ENCODE data around the gene EGFL7. TPM values are rescaled to one million over a fixed set of nuclear protein-coding genes. Genes with fewer than 3 reads are reported as not detected.

The EGFL7 gene
- total RNA-seq, 1 donor from 2014 or later, result 109 TPM

- no peak for DNase-seq (ENCODE audit: low spot score)
Measured at GRCh38 chr9:136659861-136660784, 2.6 kb upstream of the EGFL7 start.

- no peak for DNase-seq (ENCODE audit: low spot score)
Measured at GRCh38 chr9:136660971-136661550, 1.7 kb upstream of the EGFL7 start.

DNA sequence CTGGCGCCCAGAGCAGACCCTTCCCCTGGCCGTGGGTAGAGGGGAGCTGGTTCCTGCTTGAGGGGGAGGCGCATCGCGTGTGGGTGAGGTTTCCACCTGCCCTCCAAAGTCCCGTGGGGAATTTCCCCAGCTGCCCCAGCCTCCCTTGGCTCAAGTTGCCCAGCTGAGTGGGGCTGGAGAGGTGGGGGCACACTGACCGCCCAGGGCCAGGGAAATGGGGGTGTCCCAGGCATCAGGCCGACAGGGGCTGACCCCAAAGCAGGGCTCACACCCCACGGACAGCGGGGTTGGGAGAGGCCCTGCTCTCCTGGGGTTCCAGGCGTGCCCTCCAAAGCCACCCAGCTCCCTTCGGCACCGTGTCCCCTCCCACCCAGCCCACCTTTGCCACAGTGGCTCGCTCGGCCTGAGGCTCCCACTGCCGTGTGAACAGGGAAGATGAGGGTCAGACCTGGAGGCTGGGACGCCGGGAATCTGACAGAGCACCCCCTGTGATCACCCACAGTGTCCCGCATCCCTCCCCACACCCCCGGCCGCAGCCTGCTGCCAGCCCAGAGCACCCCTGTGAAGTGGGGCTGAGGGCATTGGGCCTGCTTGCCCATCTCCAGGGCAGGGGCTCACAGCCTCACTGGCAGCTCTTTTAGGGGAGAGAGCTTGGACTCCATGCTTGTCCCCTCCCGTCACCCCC lies 933 bp upstream of the EGFL7 start:
- no peak for DNase-seq (ENCODE audit: low spot score)

DNA sequence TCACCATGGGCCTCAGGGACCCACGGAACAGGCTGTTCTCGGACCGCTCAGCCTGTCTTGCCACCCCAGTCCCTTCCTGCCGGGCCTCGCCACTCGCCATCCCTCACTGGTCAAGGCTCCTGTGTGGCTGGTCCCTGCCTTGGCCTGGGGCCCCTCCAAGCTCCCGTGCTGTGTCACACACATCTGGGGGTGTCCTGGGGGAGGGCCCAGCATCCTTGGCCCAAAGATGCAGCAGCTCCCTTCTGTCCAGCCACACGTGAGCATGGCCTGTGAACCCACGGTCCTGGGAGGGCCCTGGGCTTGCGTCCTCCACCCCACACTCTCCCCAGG lies 425 bp upstream of the EGFL7 start:
- DNase-seq (ENCODE audit: low spot score), result no peak

DNA sequence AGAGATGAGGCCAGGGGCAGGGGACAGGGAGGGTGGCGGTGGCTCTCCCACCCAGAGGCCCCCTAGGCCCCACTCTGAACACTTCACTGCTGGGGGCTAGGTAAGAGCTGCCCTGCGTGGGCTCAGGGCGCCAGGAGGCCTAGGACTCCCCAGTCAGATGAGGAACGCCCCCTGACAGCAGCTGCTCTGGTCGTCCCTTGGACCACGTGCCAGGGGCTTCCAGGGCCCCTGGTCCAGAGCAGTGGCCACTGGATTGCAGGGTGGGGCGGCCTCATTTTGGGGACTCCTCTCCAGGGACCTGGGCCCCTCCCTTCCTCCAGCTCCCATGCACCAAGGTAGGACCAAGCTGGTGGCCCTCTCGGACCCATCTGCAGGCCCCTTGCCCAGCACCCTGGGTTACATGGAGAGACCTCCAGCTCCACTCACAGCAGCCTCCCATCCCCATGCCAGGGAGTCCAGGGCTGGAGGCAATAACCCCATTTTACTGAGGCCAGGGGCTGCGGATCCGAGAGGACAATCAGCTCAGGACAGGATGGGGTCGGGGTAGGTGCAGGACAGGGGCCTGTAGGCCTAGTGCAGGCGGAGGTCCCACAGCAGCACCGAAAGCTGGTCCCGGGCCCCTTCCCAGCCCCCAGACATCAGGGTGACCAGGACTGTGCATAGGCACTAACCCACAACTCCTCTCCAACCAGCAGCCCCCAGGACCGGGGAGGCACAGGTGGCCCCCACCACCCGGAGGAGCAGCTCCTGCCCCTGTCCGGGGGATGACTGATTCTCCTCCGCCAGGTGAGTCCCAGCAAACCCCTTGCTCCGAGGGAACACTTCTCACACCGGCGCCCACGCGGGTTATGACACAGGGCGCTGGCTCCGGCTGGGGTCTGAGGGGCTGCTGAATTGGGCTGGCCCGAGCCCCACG lies 1.5 kb downstream of the EGFL7 start:
- no peak for DNase-seq (ENCODE audit: low spot score)

DNA sequence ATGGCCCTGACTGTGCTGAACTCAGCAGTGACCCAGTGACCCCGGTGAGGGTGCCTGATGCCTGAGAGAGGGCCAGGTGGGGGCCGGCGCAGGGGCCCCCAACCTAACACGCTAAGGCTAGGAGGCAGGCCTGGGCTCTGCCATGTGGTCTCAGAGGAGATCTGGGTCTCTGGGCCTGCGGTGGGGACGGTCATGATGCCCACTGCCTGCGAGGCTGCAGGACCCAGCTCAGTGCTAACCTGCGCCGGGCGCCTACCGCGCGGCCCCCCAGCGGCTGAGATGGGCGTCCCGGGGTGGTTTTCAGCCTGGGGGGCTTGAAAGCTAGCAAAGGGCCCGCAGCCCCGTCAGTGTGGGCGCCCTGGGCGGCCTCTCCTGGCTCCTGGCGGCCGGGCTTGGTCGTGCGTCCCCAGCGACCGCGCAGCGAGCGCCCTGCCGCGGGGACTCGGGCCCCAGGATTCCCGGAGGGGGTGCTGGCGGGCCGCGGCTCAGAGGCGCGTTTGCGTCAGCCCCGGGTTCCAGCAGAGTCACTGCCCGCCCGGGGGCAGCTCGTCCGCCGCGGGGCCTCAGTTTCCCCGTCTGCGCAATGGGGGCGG lies 2.5 kb downstream of the EGFL7 start:
- DNase-seq (ENCODE audit: low spot score), result no peak

DNA sequence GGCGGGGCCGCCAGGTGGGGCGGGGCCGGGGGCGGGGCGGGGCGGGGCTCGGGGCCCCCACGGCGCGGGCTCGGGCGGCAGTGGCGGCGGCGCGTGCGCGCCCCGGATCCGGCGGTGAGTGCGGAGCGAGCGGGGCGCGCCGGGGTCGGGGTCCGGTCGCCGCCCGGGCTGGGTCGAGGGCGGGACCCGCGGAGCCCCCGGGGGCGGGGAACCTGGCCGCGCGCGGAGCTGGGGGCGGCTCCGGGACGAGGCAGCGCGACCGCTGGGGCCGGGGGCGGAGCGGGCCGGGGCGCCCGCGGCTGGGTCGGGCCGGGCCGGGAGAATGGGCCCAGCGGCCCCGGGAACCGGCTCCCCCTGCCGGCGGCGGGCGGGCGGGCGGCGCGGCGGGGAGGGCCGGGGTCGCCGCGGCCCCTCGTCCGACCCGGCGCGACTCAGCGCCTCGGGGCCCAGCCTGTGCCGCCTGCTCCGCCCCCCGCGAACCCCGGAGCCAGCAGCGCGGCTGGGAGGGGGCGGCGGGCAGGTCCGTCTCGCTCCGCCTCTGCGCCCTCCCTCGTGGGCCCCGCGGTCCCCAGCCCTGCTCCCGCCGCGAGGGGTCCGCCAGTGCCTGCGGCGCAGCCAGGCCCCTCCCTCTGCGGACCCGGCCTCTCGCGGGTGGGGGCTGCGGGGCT lies 3.1 kb downstream of the EGFL7 start:
- DNase-seq (ENCODE audit: low spot score), result no peak

DNA sequence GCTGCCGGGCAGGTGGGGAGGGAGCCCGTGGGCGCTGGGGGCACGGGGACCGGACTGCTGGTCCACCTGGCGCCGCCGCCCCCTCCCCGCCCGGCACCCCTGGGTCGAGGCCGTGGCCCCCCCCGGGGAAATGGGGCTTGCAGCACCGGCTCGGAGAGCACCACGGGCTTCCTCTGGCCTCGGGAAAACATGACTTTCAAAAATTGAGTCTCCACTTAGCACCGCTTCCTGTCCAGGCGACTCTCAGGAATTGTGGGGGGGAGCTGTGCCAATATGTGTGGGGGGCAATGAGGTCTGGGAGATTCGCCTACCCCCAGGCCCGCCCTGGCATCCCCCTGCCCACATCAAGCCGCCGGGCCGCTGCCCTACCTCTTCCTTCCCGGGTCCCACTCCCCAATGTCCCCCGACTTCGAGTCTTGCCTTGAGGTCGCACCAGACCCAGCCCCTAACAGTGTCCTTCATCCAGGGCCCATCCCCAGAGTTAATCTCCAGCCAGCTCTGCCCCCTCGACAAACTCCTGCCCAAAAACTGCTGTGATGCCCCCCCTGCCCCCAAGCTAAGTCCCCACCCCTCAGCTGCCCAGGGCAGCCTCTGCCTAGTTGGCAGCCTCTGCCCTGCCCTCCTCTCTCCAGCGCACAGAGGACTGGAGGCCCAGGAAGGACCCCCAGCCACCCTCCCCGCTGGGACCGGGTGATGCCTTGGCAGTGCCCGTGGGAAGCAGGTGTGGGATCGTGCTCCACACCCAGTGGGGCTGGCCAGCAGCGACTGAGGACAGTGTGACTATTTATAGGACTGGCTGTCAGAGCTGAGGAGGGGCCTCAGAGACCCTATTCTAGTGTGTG lies 3.9 kb downstream of the EGFL7 start:
- no peak for DNase-seq (ENCODE audit: low spot score)

DNA sequence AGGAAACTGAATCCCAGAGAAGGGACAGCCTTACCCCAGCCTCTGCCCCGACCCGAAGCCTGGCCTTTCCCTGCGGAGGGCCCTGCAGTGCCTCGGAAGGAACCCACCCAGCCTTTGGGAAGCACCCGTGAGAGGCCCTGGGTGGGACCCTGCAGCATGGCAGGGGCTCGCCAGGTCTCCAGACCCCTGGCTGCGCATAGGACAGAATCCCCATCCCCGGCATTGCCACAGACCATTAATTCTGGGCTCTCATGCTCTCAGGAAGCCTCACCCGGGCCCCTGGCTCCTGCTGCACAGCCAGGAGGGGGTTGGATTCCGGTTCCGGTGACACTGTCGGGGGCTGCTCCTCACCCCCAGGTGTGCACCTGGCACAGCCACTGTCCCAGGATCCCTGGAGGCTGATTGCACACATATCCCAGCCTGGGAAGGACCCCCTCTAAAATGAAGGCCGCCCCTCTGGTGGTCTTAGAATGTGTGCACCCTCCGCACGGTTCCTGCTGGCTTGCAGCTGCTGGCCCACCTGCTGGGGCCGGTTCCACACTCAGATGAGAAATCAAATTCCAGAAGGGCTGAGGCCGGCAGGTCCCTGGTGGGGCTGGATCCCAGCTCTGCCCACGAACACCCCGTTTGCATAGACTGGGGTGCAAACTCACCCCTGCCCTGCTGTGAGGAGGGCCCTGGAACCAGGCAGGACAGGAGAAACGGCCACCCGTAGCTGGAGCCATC lies 4.7 kb downstream of the EGFL7 start:
- no peak for DNase-seq (ENCODE audit: low spot score)

- no peak for DNase-seq (ENCODE audit: low spot score)
Measured at GRCh38 chr9:136667940-136668760, 5.4 kb downstream of the EGFL7 start.

- no peak for DNase-seq (ENCODE audit: low spot score)
Measured at GRCh38 chr9:136668983-136669790, 6.5 kb downstream of the EGFL7 start.

- no peak for DNase-seq (ENCODE audit: low spot score)
Measured at GRCh38 chr9:136669791-136670464, 7.2 kb downstream of the EGFL7 start.

DNA sequence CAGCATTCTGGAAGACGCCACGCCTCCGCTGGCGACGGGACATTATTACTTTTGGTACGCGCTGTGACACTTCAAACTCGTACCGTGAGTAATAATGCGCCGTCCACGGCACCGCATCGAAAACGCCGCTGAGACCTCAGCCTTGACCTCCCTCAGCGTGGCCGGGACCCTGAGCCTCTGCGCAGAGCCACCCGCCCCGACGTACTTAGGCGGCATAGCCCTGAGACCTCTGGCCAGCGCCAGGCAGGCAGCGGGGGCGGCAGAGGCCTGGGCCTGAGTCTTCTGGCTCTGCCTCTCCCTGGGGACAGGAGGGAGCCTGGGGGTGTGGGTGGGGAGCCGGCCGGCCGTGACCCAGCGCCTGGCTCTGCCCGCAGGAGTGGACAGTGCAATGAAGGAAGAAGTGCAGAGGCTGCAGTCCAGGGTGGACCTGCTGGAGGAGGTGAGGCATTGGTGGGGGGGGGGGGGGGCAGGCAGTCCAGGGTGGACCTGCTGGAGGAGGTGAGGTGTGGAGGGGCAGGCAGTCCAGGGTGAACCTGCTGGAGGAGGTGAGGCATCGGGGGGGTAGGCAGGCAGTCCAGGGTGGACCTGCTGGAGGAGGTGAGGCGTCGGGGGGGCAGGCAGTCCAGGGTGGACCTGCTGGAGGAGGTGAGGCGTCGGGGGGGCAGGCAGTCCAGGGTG lies 8.0 kb downstream of the EGFL7 start:
- no peak for DNase-seq (ENCODE audit: low spot score)

DNA sequence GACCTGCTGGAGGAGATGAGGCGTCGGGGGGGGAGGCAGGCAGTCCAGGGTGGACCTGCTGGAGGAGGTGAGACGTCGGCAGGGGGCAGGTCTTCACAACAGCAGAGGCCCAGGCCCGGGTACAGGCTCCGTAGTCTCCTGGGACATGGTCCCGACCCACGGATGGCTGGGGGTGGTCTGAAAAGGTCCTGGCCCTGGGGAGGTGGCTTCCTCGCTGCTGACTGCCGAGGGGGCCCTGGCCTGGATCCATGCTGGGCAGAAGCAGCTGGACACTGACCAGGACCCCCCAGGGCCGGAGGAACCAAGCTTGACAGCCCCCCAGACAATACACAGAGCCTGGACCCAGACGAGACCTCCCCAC lies 8.5 kb downstream of the EGFL7 start:
- no peak for DNase-seq (ENCODE audit: low spot score)

DNA sequence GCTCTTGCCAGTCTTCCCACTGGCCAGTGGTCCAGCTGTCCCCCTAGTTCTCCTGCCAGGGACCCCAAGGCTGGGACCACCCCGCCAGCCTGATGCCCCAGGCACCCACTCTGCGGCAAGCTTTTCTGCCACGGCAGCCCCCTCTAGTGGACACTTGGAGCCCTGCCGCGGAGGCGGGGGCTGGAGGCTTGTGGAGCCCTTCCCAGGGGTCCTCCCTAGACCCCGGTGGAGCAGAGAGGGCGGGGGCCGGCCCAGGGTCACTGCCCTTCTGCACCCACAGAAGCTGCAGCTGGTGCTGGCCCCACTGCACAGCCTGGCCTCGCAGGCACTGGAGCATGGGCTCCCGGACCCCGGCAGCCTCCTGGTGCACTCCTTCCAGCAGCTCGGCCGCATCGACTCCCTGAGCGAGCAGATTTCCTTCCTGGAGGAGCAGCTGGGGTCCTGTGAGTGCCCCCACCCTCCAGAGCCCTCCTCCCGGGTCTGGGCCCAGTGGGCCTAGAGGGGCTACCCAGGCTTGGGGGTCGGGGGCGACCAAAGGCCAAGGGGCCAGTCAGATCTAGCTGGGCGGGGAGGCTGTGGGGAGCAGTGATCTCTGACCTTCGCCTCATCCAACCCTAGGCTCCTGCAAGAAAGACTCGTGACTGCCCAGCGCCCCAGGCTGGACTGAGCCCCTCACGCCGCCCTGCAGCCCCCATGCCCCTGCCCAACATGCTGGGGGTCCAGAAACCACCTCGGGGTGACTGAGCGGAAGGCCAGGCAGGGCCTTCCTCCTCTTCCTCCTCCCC lies 9.1 kb downstream of the EGFL7 start:
- DNase-seq (ENCODE audit: low spot score), result no peak

All from ureter (tissue), 1 donor.